MM.1S (cell line): ENCODE results near the gene GABRB2.

Experiments
- DNase-seq: peaks from one replicate; pipeline ENCODE4 v3.0.0-alpha.2; 2015
- H2AFZ ChIP-seq: fragments of 300-600 bp; sonication (generic); 2 replicates; pipeline ENCODE4 v1.6.0; 2016; ENCODE audit warnings: antibody characterized with exemption, low read length
- H3F3A ChIP-seq: fragments of 300-600 bp; sonication (generic); 2 replicates; pipeline ENCODE4 v1.6.1; 2016; ENCODE audit warnings: mild to moderate bottlenecking, antibody characterized with exemption, low read length, moderate library complexity, mixed read lengths; ENCODE audit not compliant: insufficient read depth
- H3K27ac ChIP-seq: fragments of 300-600 bp; sonication (generic); 2 replicates; pipeline ENCODE4 v1.5.1; 2016; ENCODE audit warnings: mild to moderate bottlenecking, low read length
- H3K27me3 ChIP-seq: fragments of 300-600 bp; sonication (generic); replicated peaks from 2 replicates; pipeline ENCODE4 v1.6.0; 2016; ENCODE audit warnings: low read length; ENCODE audit not compliant: insufficient read depth
- H3K36me3 ChIP-seq: fragments of 300-600 bp; sonication (generic); replicated peaks from 2 replicates; pipeline ENCODE4 v1.6.1; 2016; ENCODE audit warnings: mild to moderate bottlenecking, low read length, mixed read lengths; ENCODE audit not compliant: insufficient read depth
- H3K4me1 ChIP-seq: fragments of 300-600 bp; sonication (generic); 2 replicates; pipeline ENCODE4 v1.6.1; 2016; ENCODE audit warnings: low read length, mixed read lengths
- H3K4me2 ChIP-seq: fragments of 300-600 bp; sonication (generic); 2 replicates; pipeline ENCODE4 v1.6.0; 2016; ENCODE audit warnings: low read depth, low read length
- H3K4me3 ChIP-seq: fragments of 300-600 bp; sonication (generic); 2 replicates; pipeline ENCODE4 v1.5.1; 2016; ENCODE audit warnings: low read length, mixed read lengths
- H3K79me2 ChIP-seq: fragments of 300-600 bp; sonication (generic); 2 replicates; pipeline ENCODE4 v1.6.1; 2016; ENCODE audit warnings: mixed run types, low read length, mixed read lengths
- H3K9ac ChIP-seq: fragments of 300-600 bp; sonication (generic); 2 replicates; pipeline ENCODE4 v1.6.1; 2016; ENCODE audit warnings: low read length, mixed read lengths
- H3K9me2 ChIP-seq: fragments of 300-600 bp; sonication (generic); replicated peaks from 2 replicates; pipeline ENCODE4 v1.6.1; 2016; ENCODE audit warnings: mild to moderate bottlenecking, low read length, mixed read lengths; ENCODE audit not compliant: insufficient read depth
- H3K9me3 ChIP-seq: fragments of 300-600 bp; sonication (generic); replicated peaks from 2 replicates; pipeline ENCODE4 v1.6.1; 2016; ENCODE audit warnings: mild to moderate bottlenecking, low read length, mixed read lengths; ENCODE audit not compliant: insufficient read depth
- H4K20me1 ChIP-seq: fragments of 300-600 bp; sonication (generic); 2 replicates; pipeline ENCODE4 v1.6.1; 2016; ENCODE audit warnings: mild to moderate bottlenecking, low read length, moderate library complexity, mixed read lengths; ENCODE audit not compliant: insufficient read depth
- CTCF ChIP-seq: fragments of 300-600 bp; sonication (generic); IDR thresholded peaks from 2 replicates; pipeline ENCODE4 v1.5.1; 2016; ENCODE audit warnings: antibody characterized with exemption, low read length, mixed read lengths
- EZH2 ChIP-seq: fragments of 300-600 bp; sonication (generic); optimal IDR thresholded peaks from 2 replicates; pipeline ENCODE3; 2017; ENCODE audit warnings: low read depth, mild to moderate bottlenecking, antibody characterized with exemption, low read length, mixed read lengths
- EZH2phosphoT487 ChIP-seq: fragments of 300-600 bp; sonication (generic); IDR thresholded peaks from 2 replicates; pipeline ENCODE4 v1.6.1; 2018; ENCODE audit warnings: antibody characterized with exemption, low read length

Gene GABRB2

GRCh38 chr5:161391724-161392123, 154.8 kb downstream of the GABRB2 start:
- H2AFZ ChIP-seq: no peak overlapping the region
- TF ChIP-seq EZH2phosphoT487: no peak
- TF ChIP-seq EZH2: no peak
- no peak for TF ChIP-seq CTCF

GRCh38 chr5:161391016-161391415, 155.5 kb downstream of the GABRB2 start:
- DNase-seq: no peak
- H3K4me1 ChIP-seq: no peaks in the 10 kb centered on the region

More at GRCh38 chr5:161391724-161392123, 154.8 kb downstream of the GABRB2 start:
- Histone ChIP-seq H3K4me1 (no peaks in the 10 kb centered on the region), H3K27ac (no peak overlapping the region), H3K9ac (no peak overlapping the region), H3K79me2 (no peaks in the 10 kb centered on the region), H3K9me3 (no peaks in the 10 kb centered on the region), H3F3A (no peaks in the 10 kb centered on the region), H3K27me3 (no peaks in the 10 kb centered on the region), H3K4me3 (no peak overlapping the region), H3K9me2 (no peaks in the 10 kb centered on the region), H3K4me2 (no peak overlapping the region), H3K36me3 (no peaks in the 10 kb centered on the region), H4K20me1 (no peaks in the 10 kb centered on the region)
- no peak for DNase-seq

GRCh38 chr5:161387121-161387520, 159.4 kb downstream of the GABRB2 start:
- no peak for TF ChIP-seq EZH2phosphoT487
- no peak for TF ChIP-seq EZH2
- no peak for TF ChIP-seq CTCF
- no peak for DNase-seq
- H3K36me3 ChIP-seq: no peaks in the 10 kb centered on the region
- no peak overlapping the region for H3K27ac ChIP-seq
- no peak overlapping the region for H2AFZ ChIP-seq
- H3K27me3 ChIP-seq: no peaks in the 10 kb centered on the region
- H3K9ac ChIP-seq: no peak overlapping the region
- no peaks in the 10 kb centered on the region for H4K20me1 ChIP-seq
- no peak overlapping the region for H3K4me3 ChIP-seq
- H3K4me2 ChIP-seq: no peak overlapping the region
- no peaks in the 10 kb centered on the region for H3F3A ChIP-seq
- no peaks in the 10 kb centered on the region for H3K9me3 ChIP-seq
- H3K79me2 ChIP-seq: no peaks in the 10 kb centered on the region
- H3K9me2 ChIP-seq: no peaks in the 10 kb centered on the region
- no peaks in the 10 kb centered on the region for H3K4me1 ChIP-seq

More at GRCh38 chr5:161391016-161391415, 155.5 kb downstream of the GABRB2 start:
- no peak overlapping the region for H3K9ac ChIP-seq
- H3K9me2 ChIP-seq: no peaks in the 10 kb centered on the region
- no peaks in the 10 kb centered on the region for H3K36me3 ChIP-seq
- no peak overlapping the region for H2AFZ ChIP-seq
- H3K27me3 ChIP-seq: no peaks in the 10 kb centered on the region
- H3K9me3 ChIP-seq: no peaks in the 10 kb centered on the region
- H3K4me3 ChIP-seq: no peak overlapping the region
- H3K4me2 ChIP-seq: no peak overlapping the region
- no peaks in the 10 kb centered on the region for H3F3A ChIP-seq
- no peaks in the 10 kb centered on the region for H3K79me2 ChIP-seq
- H4K20me1 ChIP-seq: no peaks in the 10 kb centered on the region
- no peak overlapping the region for H3K27ac ChIP-seq
- TF ChIP-seq EZH2phosphoT487: no peak
- TF ChIP-seq EZH2: no peak
- no peak for TF ChIP-seq CTCF
